HepG2 (cell line): ENCODE results near the gene TTLL10. TPM values are rescaled to one million over a fixed set of nuclear protein-coding genes. Genes with fewer than 3 reads are reported as not detected.

ENCODE experiments used
- AHR ChIP-seq: IDR thresholded peaks from 2 replicates; pipeline ENCODE4 v1.6.1; 2018; ENCODE audit warnings: missing genetic modification reagents, missing compliant biosample characterization
- DBP ChIP-seq: sonication (generic); formaldehyde crosslinking; IDR thresholded peaks from 2 replicates; pipeline ENCODE4 v1.4.0; 2020; ENCODE audit warnings: missing genetic modification reagents; ENCODE audit errors: not compliant biosample characterization
- HNRNPLL ChIP-seq: fragments of 200-400 bp; formaldehyde crosslinking; IDR thresholded peaks from 2 replicates; pipeline ENCODE4 v1.6.1; 2017; ENCODE audit warnings: mild to moderate bottlenecking, low read depth, low read length; ENCODE audit not compliant: poor library complexity, severe bottlenecking
- JUNB ChIP-seq: sonication (generic); formaldehyde crosslinking; IDR thresholded peaks from 2 replicates; pipeline ENCODE4 v1.8.0; 2022; ENCODE audit warnings: missing genetic modification reagents, mild to moderate bottlenecking, borderline replicate concordance
- NONO ChIP-seq, 2 experiments: fragments of 450-650 bp in 1 of 2; sonication (generic) in 1 of 2; formaldehyde crosslinking in 1 of 2; IDR thresholded peaks in 1 of 2; conservative IDR thresholded peaks in 1 of 2; 2 replicates each; pipeline versions ENCODE4 v1.6.1 to v1.8.0; 2017 to 2022; ENCODE audit warnings: mild to moderate bottlenecking in 1 of 2, missing genetic modification reagents in 1 of 2, moderate library complexity in 1 of 2
- RORA ChIP-seq: sonication (generic); formaldehyde crosslinking; IDR thresholded peaks from 2 replicates; pipeline ENCODE4 v1.5.0; 2020; ENCODE audit warnings: mild to moderate bottlenecking, missing genetic modification reagents, moderate library complexity
- STAT6 ChIP-seq: sonication (generic); formaldehyde crosslinking; IDR thresholded peaks from 2 replicates; pipeline ENCODE4 v1.4.0; 2020; ENCODE audit warnings: missing genetic modification reagents, mild to moderate bottlenecking, borderline replicate concordance
- ZFAT ChIP-seq: sonication (generic); formaldehyde crosslinking; conservative IDR thresholded peaks from 2 replicates; pipeline ENCODE4 v1.8.1; 2023; ENCODE audit warnings: missing genetic modification reagents, inconsistent platforms
- ZFP90 ChIP-seq: sonication (generic); formaldehyde crosslinking; IDR thresholded peaks from 2 replicates; pipeline ENCODE4 v1.8.0; 2022; ENCODE audit warnings: missing genetic modification reagents, mild to moderate bottlenecking, inconsistent platforms, borderline replicate concordance
- ZNF331 ChIP-seq: sonication (generic); formaldehyde crosslinking; IDR thresholded peaks from 2 replicates; pipeline ENCODE4 v1.4.0; 2020; ENCODE audit warnings: missing genetic modification reagents
- ZNF501 ChIP-seq: sonication (generic); formaldehyde crosslinking; IDR thresholded peaks from 2 replicates; pipeline ENCODE4 v1.5.1; 2020; ENCODE audit warnings: mild to moderate bottlenecking, moderate library complexity, missing genetic modification reagents
- ZNF83 ChIP-seq: sonication (generic); formaldehyde crosslinking; IDR thresholded peaks from 2 replicates; pipeline ENCODE4 v1.4.0; 2020; ENCODE audit warnings: missing genetic modification reagents, mild to moderate bottlenecking, borderline replicate concordance
- ZSCAN21 ChIP-seq: sonication (generic); formaldehyde crosslinking; IDR thresholded peaks from 2 replicates; pipeline ENCODE4 v1.8.0; 2022; ENCODE audit warnings: mild to moderate bottlenecking, missing genetic modification reagents, moderate library complexity, borderline replicate concordance
- polyA plus RNA-seq, 8 experiments: library from polyadenylated mRNA; depleted of rRNA in 3 of 8; stranded (reverse) in 7 of 8; unstranded in 1 of 8; fragments of >200 nt; fragmentation: Illumina TruSeq in 4 of 8; extraction: Trizol in 4 of 8; gene quantifications; 2 replicates each; pipeline versions ENCODE4 v1.2.1 to v1.2.3, GENCODE V29; 2011 to 2016; ENCODE audit warnings: low read depth in 4 of 8, missing spikeins in 1 of 8, mixed read lengths in 1 of 8; ENCODE audit not compliant: insufficient read depth in 1 of 8
- total RNA-seq, 5 experiments: library from RNA; depleted of rRNA; stranded (reverse); fragments of >200 nt; fragmentation: Illumina TruSeq; extraction: Trizol; gene quantifications; 2 replicates each; pipeline ENCODE4 v1.2.3, GENCODE V29; 2016; ENCODE audit warnings: low read depth in 1 of 5
- TF ChIP-seq, protein P1 (sequence below), 2 experiments: sonication (generic) in 1 of 2; formaldehyde crosslinking in 1 of 2; IDR thresholded peaks; 2 replicates each; pipeline versions ENCODE4 v1.4.0 to v1.6.1; 2016 to 2020; ENCODE audit warnings: borderline replicate concordance in 1 of 2, low read depth in 1 of 2, mild to moderate bottlenecking in 1 of 2, missing genetic modification reagents in 1 of 2
- TF ChIP-seq, protein P2 (sequence below): sonication (generic); formaldehyde crosslinking; IDR thresholded peaks from 2 replicates; pipeline ENCODE4 v1.5.1; 2020; ENCODE audit warnings: missing genetic modification reagents, mild to moderate bottlenecking, borderline replicate concordance
- TF ChIP-seq, protein P3 (sequence below), 2 experiments: sonication (generic) in 1 of 2; formaldehyde crosslinking in 1 of 2; IDR thresholded peaks; 2 replicates each; pipeline versions ENCODE4 v1.5.1 to v1.6.1; 2011 to 2020; ENCODE audit warnings: borderline replicate concordance in 1 of 2, low read depth in 1 of 2, low read length in 1 of 2, mild to moderate bottlenecking in 1 of 2, missing genetic modification reagents in 1 of 2, moderate library complexity in 1 of 2

Gene TTLL10
- total and polyA plus RNA-seq, 2 of the 13 experiments (the other 11 are each of a cell fraction or from before 2014, with no cell fraction given): not detected

DNA sequence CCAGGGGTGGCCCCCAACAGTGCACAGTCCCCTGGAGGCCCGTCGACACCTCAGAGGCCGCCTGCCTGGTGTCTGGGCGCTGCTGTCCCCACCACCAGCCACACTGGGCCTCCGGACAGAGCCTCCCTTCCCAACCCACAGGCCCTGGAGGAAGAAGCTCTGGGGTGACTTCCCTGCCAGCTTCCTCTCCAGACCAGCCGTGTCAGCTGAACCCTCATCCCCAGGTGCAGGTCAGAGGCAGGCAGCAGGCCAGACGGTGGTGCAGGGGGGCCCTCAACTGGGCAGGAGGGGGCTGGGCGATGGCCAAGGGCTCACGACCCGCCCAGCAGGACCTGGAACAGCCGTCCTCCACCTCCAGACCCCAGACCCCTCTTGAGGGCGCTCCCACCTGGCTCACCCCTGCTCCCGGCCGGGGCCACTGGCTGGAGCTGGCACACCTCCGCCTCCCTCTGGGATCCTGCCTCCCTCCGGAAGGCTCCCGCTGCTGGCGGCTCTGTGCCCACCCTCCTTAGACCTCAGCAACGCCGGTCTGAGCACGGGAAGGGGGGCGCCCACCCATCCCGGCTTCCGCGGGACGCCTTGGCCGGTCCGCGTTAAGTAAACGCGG lies 32.2 kb downstream of the TTLL10 start (continued):
- TF ChIP-seq, protein P1, sequence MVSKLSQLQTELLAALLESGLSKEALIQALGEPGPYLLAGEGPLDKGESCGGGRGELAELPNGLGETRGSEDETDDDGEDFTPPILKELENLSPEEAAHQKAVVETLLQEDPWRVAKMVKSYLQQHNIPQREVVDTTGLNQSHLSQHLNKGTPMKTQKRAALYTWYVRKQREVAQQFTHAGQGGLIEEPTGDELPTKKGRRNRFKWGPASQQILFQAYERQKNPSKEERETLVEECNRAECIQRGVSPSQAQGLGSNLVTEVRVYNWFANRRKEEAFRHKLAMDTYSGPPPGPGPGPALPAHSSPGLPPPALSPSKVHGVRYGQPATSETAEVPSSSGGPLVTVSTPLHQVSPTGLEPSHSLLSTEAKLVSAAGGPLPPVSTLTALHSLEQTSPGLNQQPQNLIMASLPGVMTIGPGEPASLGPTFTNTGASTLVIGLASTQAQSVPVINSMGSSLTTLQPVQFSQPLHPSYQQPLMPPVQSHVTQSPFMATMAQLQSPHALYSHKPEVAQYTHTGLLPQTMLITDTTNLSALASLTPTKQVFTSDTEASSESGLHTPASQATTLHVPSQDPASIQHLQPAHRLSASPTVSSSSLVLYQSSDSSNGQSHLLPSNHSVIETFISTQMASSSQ (IDR thresholded peaks at IDR 0.05; ENCODE audit: low read depth): no peak
- TF ChIP-seq, protein P1 (CRISPR knock-in tag; IDR thresholded peaks at IDR 0.05; ENCODE audit: borderline replicate concordance): no peak
- TF ChIP-seq HNRNPLL (no peak), ZNF501 (CRISPR knock-in tag) (no peak), ZFP90 (CRISPR knock-in tag) (no peak), RORA (CRISPR knock-in tag) (no peak), ZNF83 (no peak), DBP (no peak), AHR (CRISPR knock-in tag) (no peak), ZFAT (CRISPR knock-in tag) (no peak), JUNB (CRISPR knock-in tag) (no peak), STAT6 (CRISPR knock-in tag) (no peak), ZNF331 (CRISPR knock-in tag) (no peak), NONO (IDR thresholded peaks at IDR 0.05) (no peak), NONO (CRISPR knock-in tag; conservative IDR thresholded peaks at IDR 0.05) (0 out of 2 replicates have a peak, but pooled peaks have one; percentile 40), ZSCAN21 (CRISPR knock-in tag) (no peak)
- TF ChIP-seq, protein P2, sequence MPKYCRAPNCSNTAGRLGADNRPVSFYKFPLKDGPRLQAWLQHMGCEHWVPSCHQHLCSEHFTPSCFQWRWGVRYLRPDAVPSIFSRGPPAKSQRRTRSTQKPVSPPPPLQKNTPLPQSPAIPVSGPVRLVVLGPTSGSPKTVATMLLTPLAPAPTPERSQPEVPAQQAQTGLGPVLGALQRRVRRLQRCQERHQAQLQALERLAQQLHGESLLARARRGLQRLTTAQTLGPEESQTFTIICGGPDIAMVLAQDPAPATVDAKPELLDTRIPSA: no peak
- TF ChIP-seq, protein P3, sequence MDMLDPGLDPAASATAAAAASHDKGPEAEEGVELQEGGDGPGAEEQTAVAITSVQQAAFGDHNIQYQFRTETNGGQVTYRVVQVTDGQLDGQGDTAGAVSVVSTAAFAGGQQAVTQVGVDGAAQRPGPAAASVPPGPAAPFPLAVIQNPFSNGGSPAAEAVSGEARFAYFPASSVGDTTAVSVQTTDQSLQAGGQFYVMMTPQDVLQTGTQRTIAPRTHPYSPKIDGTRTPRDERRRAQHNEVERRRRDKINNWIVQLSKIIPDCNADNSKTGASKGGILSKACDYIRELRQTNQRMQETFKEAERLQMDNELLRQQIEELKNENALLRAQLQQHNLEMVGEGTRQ (IDR thresholded peaks at IDR 0.05; ENCODE audit: low read depth, low read length): no peak
- TF ChIP-seq, protein P3 (CRISPR knock-in tag; IDR thresholded peaks at IDR 0.05; ENCODE audit: borderline replicate concordance): no peak
